ENCODE measurements around the gene BRD7. TPM values are rescaled to one million over a fixed set of nuclear protein-coding genes. Genes with fewer than 3 reads are reported as not detected.

The BRD7 gene
- total RNA-seq, 3 donors from 2014 or later = 50.8 to 79.6 (median 56.1) TPM

DNA sequence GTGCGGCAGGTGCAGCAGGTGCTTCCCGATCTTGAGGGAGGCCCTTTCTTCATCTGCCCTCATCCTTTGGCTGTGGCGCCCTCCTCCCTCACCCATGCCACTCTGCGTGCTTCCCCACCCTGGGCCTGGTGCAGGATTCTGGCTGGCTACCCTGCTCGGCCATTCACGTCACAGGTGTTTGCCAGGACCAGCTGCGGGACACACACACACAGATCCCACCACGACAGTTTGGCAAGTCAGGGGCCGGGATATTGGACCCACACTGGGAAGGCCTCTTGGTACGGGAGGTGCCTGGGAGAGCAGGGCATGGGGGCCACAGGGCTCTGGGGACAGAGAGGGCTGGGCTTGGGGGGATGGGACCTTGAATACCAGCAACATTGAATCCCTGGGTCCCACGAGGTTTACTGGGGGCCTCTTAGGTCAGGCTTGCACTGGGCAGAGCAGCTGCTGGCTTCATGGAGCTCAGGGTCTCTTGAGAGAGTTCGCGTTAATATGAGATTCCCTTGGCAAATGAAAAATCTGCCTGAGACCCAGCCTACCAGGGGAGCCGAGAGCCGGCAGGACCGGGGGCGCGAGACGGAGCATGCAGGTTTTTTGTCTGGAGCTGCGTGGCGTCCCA is 87.3 kb downstream of the BRD7 start:
- no peaks in the 10 kb centered on the region for H3K36me3 ChIP-seq (ENCODE audit: low read depth)
- no peaks in the 10 kb centered on the region for H3K9me3 ChIP-seq
- ATAC-seq (peak; percentile 17), DNase-seq (peak in 2 of 3 donors; percentile 43 to 57)
- intact Hi-C loops (cut with DNase I, micrococcal nuclease) = no loop called here
- no peak for TF ChIP-seq CTCF (IDR thresholded peaks at IDR 0.05)
- H3K4me1 ChIP-seq (ENCODE audit: low read depth) = peaks cover 29% of the 10 kb centered on the region
- H3K4me3 ChIP-seq = no peak overlapping the region

- Histone ChIP-seq H3K9me3 (no peaks in the 10 kb centered on the region), H3K4me3 (no peak overlapping the region), H3K36me3 (ENCODE audit: low read depth) (no peaks in the 10 kb centered on the region), H3K4me1 (ENCODE audit: low read depth) (peaks cover 29% of the 10 kb centered on the region)
- peak in 1 of 3 donors; percentile 44 for DNase-seq
- no peak for ATAC-seq
- intact Hi-C loops (cut with DNase I, micrococcal nuclease) = no loop called here
- no peak for TF ChIP-seq CTCF (IDR thresholded peaks at IDR 0.05)
Observed at GRCh38 chr16:50280932-50281331, 87.9 kb downstream of the BRD7 start.

DNA sequence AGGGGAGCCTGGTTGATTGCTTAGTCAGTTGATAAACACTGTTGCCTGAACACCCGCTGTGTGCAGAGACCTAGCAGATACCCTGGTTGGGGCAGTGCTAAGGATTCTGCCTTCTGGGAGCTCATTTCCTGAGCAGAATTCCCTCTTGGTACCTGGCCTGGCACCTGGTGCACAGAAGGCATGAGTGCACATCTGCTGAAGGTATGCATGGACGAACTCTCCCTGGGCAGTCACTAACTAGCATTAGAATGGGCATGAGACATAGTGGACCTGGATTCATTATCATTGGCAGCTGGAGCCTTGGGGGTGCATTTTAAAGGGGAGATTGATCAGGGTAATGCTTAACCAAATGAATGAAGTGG is 89.3 kb downstream of the BRD7 start:
- Histone ChIP-seq H3K9me3 (no peaks in the 10 kb centered on the region), H3K4me3 (no peak overlapping the region), H3K36me3 (ENCODE audit: low read depth) (no peaks in the 10 kb centered on the region), H3K4me1 (ENCODE audit: low read depth) (peaks cover 29% of the 10 kb centered on the region)
- peak; percentile 2 for ATAC-seq
- peak in 2 of 3 donors; percentile 14 to 17 for DNase-seq
- TF ChIP-seq CTCF (IDR thresholded peaks at IDR 0.05) = no peak
- intact Hi-C loops (cut with DNase I, micrococcal nuclease) = no loop called here

GRCh38 chr16:50278251-50278650 is 90.5 kb downstream of the BRD7 start:
- intact Hi-C loops (cut with DNase I, micrococcal nuclease) = no loop called here
- Histone ChIP-seq H3K36me3 (ENCODE audit: low read depth) (no peaks in the 10 kb centered on the region), H3K4me3 (no peak overlapping the region), H3K9me3 (no peaks in the 10 kb centered on the region), H3K4me1 (ENCODE audit: low read depth) (peaks cover 23% of the 10 kb centered on the region)
- DNase-seq = no peak
- ATAC-seq = no peak
- no peak for TF ChIP-seq CTCF (IDR thresholded peaks at IDR 0.05)

- DNase-seq = no peak
- Histone ChIP-seq H3K9me3 (no peaks in the 10 kb centered on the region), H3K36me3 (ENCODE audit: low read depth) (no peaks in the 10 kb centered on the region), H3K4me1 (ENCODE audit: low read depth) (peaks cover 21% of the 10 kb centered on the region), H3K4me3 (no peak overlapping the region)
- no peak for TF ChIP-seq CTCF (IDR thresholded peaks at IDR 0.05)
- ATAC-seq = no peak
- intact Hi-C loops (cut with DNase I, micrococcal nuclease) = no loop called here
Observed at GRCh38 chr16:50276801-50277555, 91.8 kb downstream of the BRD7 start.
